Ramos (cell line): ENCODE results near the gene TIMP4.

Source experiments
- in situ Hi-C: fragments of 300-500 bp; cut with MboI; formaldehyde crosslinking; loops from one replicate; pipeline ENCODE4 v1.14.3; 2022; ENCODE audit warnings: low sequenced_read_pairs; ENCODE audit not compliant: unreplicated experiment

TIMP4 gene

DNA sequence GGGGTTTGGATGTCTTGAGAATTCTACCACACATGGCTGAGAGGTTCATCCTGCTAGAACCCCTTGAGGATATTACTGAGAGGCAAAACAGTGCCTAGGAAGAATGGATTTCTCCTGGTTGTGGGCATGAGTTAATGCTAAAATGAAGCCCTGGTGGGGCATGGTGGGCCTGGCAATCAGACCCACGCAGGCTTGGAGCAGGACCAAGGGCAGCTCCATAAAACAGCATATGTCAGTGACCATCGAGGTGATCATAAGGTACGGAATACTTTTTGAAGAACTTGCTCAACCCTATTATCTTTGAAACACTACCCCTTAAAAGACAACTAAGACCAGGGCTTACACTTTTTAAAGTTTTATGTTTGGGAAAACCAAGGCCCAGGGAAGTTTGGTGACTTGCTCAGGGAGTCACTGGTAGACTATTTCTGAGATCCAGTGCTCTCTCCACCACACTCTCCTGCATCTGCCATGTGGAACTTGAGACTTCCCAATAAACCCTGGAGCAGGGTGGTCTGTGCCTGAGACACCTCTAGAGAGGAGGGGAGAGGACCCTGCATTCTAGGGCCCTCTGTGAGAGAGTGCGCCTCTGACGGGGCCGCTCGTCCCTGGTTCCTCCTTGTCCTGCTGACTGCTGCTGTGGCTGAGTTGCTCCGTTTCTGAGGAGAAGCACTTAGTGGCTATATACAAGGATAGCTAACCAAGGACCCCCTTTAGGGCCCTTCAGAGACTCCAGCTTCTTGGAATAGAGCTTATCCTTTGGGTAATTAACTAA lies 28.0 kb upstream of the TIMP4 start:
- in situ Hi-C loops = no loop called here

- in situ Hi-C loops = no loop called here
Observed at GRCh38 chr3:12186046-12186445, 27.3 kb upstream of the TIMP4 start.

- in situ Hi-C loops = no loop called here
Observed at GRCh38 chr3:12185172-12185710, 26.5 kb upstream of the TIMP4 start.

GRCh38 chr3:12184541-12184940 lies 25.8 kb upstream of the TIMP4 start:
- in situ Hi-C loops = no loop called here

DNA sequence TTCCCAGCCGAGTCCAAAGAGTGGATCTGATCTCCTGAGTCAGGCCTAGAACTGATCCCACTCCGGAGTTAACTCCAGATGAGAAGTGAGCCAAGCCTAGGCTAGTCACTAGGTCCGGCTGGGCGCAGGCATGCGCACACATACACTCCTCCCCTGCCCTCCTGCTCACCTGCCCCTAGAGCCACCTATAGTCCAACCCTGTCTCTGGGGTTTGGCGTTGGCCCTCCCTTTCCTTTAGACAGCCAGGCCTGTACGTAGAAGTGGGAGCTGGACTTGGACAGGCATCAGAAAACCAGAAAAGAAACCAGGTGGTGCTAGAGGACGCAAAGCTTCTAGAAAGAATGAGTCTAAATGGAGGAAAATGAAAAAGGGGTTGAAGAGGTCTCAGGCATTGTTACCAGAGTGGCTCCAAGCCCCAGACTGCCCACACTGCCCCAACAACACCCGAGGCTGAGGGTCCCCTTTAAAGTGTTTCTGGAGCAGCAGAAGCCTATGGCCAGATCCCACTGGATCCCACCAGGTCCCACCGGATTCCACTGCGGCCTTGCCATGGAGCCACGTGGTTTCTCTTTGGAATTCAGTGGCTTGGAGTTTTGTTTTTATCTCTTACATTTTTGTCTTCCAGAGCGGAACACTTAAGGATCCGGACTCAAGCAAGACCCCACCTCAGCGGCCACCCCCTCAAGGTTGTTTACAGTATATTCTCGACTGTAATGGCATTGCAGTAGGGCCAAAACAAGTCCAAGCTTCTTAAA lies 24.2 kb upstream of the TIMP4 start:
- in situ Hi-C loops = no loop called here

GRCh38 chr3:12181806-12182205 lies 23.1 kb upstream of the TIMP4 start:
- in situ Hi-C loops = no loop called here

- in situ Hi-C loops = no loop called here
Observed at GRCh38 chr3:12181301-12181700, 22.6 kb upstream of the TIMP4 start.

GRCh38 chr3:12180631-12181030 lies 21.9 kb upstream of the TIMP4 start:
- in situ Hi-C loops = no loop called here

DNA sequence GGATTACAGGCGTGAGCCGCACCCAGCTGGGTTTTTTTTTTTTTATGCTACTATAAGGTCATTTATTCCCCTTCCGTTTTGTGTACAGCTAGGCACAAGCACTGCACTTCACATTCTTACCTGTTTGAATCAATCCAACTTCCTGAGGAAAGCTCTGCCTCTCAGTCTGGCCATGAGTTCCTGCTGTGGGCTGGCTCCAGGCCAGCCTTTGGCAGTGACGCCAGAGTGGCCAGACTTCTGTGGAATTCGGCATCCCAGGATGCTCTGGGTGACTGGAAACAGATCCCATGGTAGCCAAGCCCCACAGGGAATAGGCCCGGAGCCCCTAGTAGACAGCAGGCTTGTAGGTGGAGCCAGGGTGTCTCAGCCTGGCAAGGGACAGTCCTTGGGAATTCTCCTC lies 21.5 kb upstream of the TIMP4 start:
- in situ Hi-C loops = no loop called here

- in situ Hi-C loops = no loop called here
Observed at GRCh38 chr3:12179441-12179840, 20.7 kb upstream of the TIMP4 start.

DNA sequence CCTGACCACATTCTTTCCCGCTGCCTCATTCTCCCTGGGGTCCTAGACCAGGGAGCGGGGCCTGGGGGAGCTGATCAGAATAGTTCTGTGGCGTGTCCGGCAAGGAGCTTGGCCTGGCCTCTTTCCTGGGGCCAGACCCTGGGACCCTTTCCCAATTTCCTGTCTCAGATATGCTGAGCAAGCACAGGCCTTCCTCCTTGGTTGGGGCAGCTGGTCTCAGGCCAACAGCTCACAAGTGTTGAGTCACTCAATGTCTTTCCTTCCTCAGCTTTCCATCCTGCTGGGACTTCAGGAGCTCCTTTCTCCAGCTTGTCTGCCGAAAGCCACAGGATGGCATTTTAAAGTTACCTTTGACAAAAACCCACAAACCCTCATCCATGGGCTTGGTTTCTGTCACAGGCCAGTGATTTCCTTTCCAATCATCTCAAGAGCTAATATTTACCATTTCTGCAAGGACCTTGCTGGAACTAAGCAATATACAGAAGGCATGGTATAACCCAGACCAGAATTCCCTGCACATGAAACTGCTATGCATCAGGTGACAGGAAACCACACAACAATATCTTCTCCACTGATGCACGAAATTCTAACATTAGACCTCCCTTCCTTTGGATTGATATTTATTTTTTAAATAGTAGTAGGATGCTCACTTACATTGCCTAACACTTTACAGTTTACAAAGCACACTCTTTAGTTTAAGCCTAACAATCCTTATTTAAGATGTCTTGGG lies 19.5 kb upstream of the TIMP4 start:
- in situ Hi-C loops = no loop called here

DNA sequence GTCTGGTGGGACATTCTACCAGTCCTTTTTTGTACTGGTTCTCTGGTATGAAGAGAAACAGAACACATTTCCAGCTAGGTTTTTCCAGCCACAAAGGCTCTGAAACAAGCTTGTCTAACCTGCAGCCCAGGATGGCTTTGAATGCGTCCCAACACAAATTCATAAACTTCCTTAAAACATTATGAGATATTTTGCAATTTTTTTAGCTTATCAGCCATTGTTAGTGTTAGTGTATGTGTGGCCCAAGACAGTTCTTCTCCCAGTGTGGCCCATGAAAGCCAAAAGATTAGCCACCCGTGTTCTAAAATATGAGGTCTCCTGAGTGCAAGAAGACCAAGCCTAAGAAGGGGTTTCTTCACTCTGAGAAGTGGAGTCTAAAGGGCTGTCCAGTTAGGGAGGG lies 18.4 kb upstream of the TIMP4 start:
- in situ Hi-C loops = no loop called here

DNA sequence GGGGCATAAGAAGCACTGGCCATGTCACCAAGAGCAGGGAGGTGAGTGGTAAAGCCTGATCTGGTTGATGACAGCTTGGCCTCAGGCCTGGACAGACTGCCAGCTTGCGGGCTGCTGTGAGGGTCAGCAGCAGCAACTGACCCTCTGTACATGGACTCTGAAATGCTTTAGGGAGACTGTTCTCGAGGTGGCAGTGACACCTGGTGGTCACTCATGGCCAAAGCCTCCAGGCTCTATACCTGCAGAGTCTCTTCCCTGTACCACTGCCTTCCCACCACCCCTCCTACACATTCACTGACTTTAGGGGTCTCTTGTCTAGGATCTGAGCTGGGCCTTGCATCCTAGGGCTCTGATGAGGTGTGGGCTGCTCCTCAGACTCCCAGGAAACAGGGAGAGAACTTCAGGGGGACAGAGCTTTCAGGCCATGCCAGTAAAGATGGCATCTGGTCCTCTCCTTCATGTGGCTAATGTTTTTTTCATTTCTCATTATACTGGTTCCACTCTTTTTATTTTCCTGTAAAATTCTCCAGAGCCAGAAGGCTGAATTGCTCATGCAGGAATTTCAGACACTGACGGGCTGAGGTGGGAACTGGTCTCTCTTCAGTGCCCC lies 17.2 kb upstream of the TIMP4 start:
- in situ Hi-C loops = no loop called here

- in situ Hi-C loops = no loop called here
Observed at GRCh38 chr3:12175137-12175593, 16.5 kb upstream of the TIMP4 start.

DNA sequence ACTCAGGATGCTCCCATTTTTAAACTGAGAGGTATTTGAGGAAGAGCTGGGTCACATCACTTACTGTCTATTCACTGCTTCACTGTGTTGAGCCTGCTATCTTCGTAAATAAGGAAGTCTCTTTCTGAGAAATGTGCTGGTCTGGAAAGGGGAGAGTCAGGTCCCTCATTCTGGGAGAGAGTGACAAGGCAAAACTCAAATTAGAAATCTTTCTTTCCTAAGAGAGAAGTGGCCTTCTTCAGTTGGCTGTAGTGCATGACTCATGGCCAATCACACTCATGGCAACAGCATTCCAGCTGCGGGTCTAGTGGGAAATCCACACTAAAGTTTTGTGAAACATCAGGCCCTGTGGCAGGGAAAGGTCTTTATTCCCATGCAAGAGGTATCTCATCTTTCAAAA lies 11.5 kb upstream of the TIMP4 start:
- in situ Hi-C loops = no loop called here

- in situ Hi-C loops = no loop called here
Observed at GRCh38 chr3:12165909-12166308, 7.2 kb upstream of the TIMP4 start.

- in situ Hi-C loops = no loop called here
Observed at GRCh38 chr3:12159227-12159601, 502 bp upstream of the TIMP4 start.

GRCh38 chr3:12157026-12157425 lies 1.7 kb downstream of the TIMP4 start:
- in situ Hi-C loops = no loop called here

GRCh38 chr3:12155828-12156227 lies 2.9 kb downstream of the TIMP4 start:
- in situ Hi-C loops = no loop called here

DNA sequence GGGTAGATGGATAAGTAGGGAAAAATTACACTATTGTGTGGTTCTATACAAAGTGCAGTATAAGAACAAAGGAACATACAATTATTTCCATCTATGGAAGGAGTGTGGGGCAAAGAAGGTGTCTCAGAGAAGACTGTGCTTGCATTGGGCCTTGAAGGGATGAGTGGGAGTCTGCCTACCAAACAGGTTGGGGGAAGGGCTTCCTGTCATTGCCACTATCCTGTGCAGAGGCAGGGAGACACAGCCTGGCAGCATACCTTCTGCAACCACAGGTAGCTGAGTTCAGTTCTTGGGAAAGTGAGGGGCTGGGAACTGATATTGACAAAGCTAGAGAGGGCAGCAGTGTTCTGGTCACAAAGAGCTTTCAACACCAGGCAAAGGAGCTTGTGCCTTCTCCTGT lies 3.4 kb downstream of the TIMP4 start:
- in situ Hi-C loops = no loop called here
